ENCODE measurements around the gene CR1L. TPM values are rescaled to one million over a fixed set of nuclear protein-coding genes. Genes with fewer than 3 reads are reported as not detected.
"Not testable (repeated sequence)": the region's sequence is repeated elsewhere in the genome, so short reads cannot be mapped to it uniquely, and the experiment has no call there.

CR1L gene
- total and polyA plus RNA-seq, 2 experiments from 2014 or later = 5.8 to 21.4 TPM

- TF ChIP-seq POLR2AphosphoS5 (IDR thresholded peaks at IDR 0.05; ENCODE audit: low read depth) (peak; percentile 33; the same call in 1 of the 2 replicates), NANOG (IDR thresholded peaks at IDR 0.05; ENCODE audit: borderline replicate concordance) (peak; percentile 57; the same call in 1 of the 2 replicates)
- peak; percentile 44 for DNase-seq (ENCODE audit: low spot score)
- H3K27ac ChIP-seq (ENCODE audit: low read depth) = peak overlapping the region; percentile 94
- H3K9me3 Mint-ChIP-seq; H3K27me3 ChIP-seq (ENCODE audit: insufficient read depth); H3F3A ChIP-seq (replicated peaks; ENCODE audit: low read depth); H2AFZ ChIP-seq; H3K36me3 Mint-ChIP-seq (ENCODE audit: low read depth); H3K79me2 ChIP-seq (replicated peaks; ENCODE audit: insufficient read depth); ATAC-seq; H3K4me3 Mint-ChIP-seq; H3K9me2 ChIP-seq (ENCODE audit: insufficient read depth); H3K36me3 ChIP-seq (ENCODE audit: insufficient read depth); H4K20me1 ChIP-seq (replicated peaks; ENCODE audit: insufficient read depth); H3K27me3 Mint-ChIP-seq (ENCODE audit: insufficient read depth, low read depth, poor library complexity): not testable (repeated sequence)
- peaks cover 35% of the 10 kb centered on the region for H3K4me1 ChIP-seq (ENCODE audit: insufficient read depth)
- H3K27ac Mint-ChIP-seq = peak overlapping the region; percentile 96
- H3K4me1 Mint-ChIP-seq = peaks cover 67% of the 10 kb centered on the region
- peak overlapping the region; percentile 28; the same call in 1 of the 2 replicates for H3K4me3 ChIP-seq
- peak overlapping the region; percentile 63 for H3K4me2 ChIP-seq
Measured at GRCh38 chr1:207635569-207636186, 9.3 kb upstream of the CR1L start.

- not testable (repeated sequence) for H3K4me3 Mint-ChIP-seq; H3K27me3 ChIP-seq (ENCODE audit: insufficient read depth); ATAC-seq; H3K27ac ChIP-seq (ENCODE audit: low read depth); H3F3A ChIP-seq (replicated peaks; ENCODE audit: low read depth); H3K36me3 ChIP-seq (ENCODE audit: insufficient read depth); H4K20me1 ChIP-seq (replicated peaks; ENCODE audit: insufficient read depth); H3K9me2 ChIP-seq (ENCODE audit: insufficient read depth); H3K79me2 ChIP-seq (replicated peaks; ENCODE audit: insufficient read depth); H3K4me3 ChIP-seq; H3K36me3 Mint-ChIP-seq (ENCODE audit: low read depth); DNase-seq (ENCODE audit: low spot score); H3K27ac Mint-ChIP-seq; H3K27me3 Mint-ChIP-seq (ENCODE audit: insufficient read depth, low read depth, poor library complexity); H2AFZ ChIP-seq; H3K9me3 Mint-ChIP-seq; H3K4me1 ChIP-seq (ENCODE audit: insufficient read depth); H3K4me2 ChIP-seq
- peaks cover 49% of the 10 kb centered on the region for H3K4me1 Mint-ChIP-seq
Measured at GRCh38 chr1:207638487-207639145, 6.3 kb upstream of the CR1L start.

- H3K4me3 Mint-ChIP-seq; H4K20me1 ChIP-seq (replicated peaks; ENCODE audit: insufficient read depth); H3K4me1 ChIP-seq (ENCODE audit: insufficient read depth); H3K9me2 ChIP-seq (ENCODE audit: insufficient read depth); H3K4me3 ChIP-seq; DNase-seq (ENCODE audit: low spot score); H2AFZ ChIP-seq; H3K9me3 Mint-ChIP-seq; H3F3A ChIP-seq (replicated peaks; ENCODE audit: low read depth); H3K36me3 Mint-ChIP-seq (ENCODE audit: low read depth); H3K27ac Mint-ChIP-seq; H3K27me3 Mint-ChIP-seq (ENCODE audit: insufficient read depth, low read depth, poor library complexity); H3K4me2 ChIP-seq; H3K27me3 ChIP-seq (ENCODE audit: insufficient read depth); H3K79me2 ChIP-seq (replicated peaks; ENCODE audit: insufficient read depth); H3K36me3 ChIP-seq (ENCODE audit: insufficient read depth); H3K27ac ChIP-seq (ENCODE audit: low read depth): not testable (repeated sequence)
- peaks cover 47% of the 10 kb centered on the region for H3K4me1 Mint-ChIP-seq
- ATAC-seq = 0 out of 3 replicates have a peak, but pooled peaks have one; percentile 38
Measured at GRCh38 chr1:207639362-207639761, 5.6 kb upstream of the CR1L start.

- no peak for TF ChIP-seq EZH2 (IDR thresholded peaks at IDR 0.05; ENCODE audit: low read depth, unreplicated experiment)
- peak overlapping the region; percentile 96 for H3K4me2 ChIP-seq
- Mint-ChIP-seq H3K36me3 (ENCODE audit: low read depth) (no peaks in the 10 kb centered on the region), H3K27ac (no peak overlapping the region), H3K4me1 (peaks cover 47% of the 10 kb centered on the region), H3K9me3 (no peaks in the 10 kb centered on the region), H3K27me3 (ENCODE audit: insufficient read depth, low read depth, poor library complexity) (peaks cover 19% of the 10 kb centered on the region), H3K4me3 (peak overlapping the region; percentile 83)
- no peaks in the 10 kb centered on the region for H3K9me2 ChIP-seq (ENCODE audit: insufficient read depth)
- H3K79me2 ChIP-seq (replicated peaks; ENCODE audit: insufficient read depth) = peaks cover 10% of the 10 kb centered on the region; the same call in 1 of the 2 replicates
- H3K4me1 ChIP-seq (ENCODE audit: insufficient read depth) = peaks cover 36% of the 10 kb centered on the region
- 0 out of 2 replicates have a peak, but pooled peaks cover 5% of the 10 kb centered on the region for H3F3A ChIP-seq (replicated peaks; ENCODE audit: low read depth)
- peaks cover 10% of the 10 kb centered on the region for H3K27me3 ChIP-seq (ENCODE audit: insufficient read depth)
- DNase-seq (ENCODE audit: low spot score) = no peak
- H3K36me3 ChIP-seq (ENCODE audit: insufficient read depth) = no peaks in the 10 kb centered on the region
- no peaks in the 10 kb centered on the region for H4K20me1 ChIP-seq (replicated peaks; ENCODE audit: insufficient read depth)
- H3K27ac ChIP-seq (ENCODE audit: low read depth) = no peak overlapping the region
- peak overlapping the region; percentile 89 for H3K4me3 ChIP-seq
- no peak for ATAC-seq
- no peak overlapping the region for H2AFZ ChIP-seq
Measured at GRCh38 chr1:207644166-207644851, 624 bp upstream of the CR1L start.
